K562 (cell line): Measurements from ENCODE around the gene ADAM19. TPM values are rescaled to one million over a fixed set of nuclear protein-coding genes. Genes with fewer than 3 reads are reported as not detected.

Experiments
- ATAC-seq: fragments of 200-7000 bp; cut with Tn5 transposase; 3 replicates; pipeline ENCODE4 v1.9.1; 2020; ENCODE audit warnings: moderate library complexity
- BruUV-seq: library from RNA; stranded (reverse); fragments of 400-500 nt; replicated peaks from 2 replicates; lab custom pipeline; 2021; lab: Mats Ljungman, UMichigan
- CTCF ChIA-PET: fragments of 300-600 bp; formaldehyde crosslinking; extraction: SDS; loops from one replicate; lab custom pipeline; 2021; ENCODE audit warnings: low intra/inter-chr PET ratio; lab: Yijun Ruan, JAX
- POLR2A ChIA-PET: fragments of 300-600, 350-650 bp; sonication (Branson Sonifier 250); formaldehyde crosslinking; extraction: SDS; loops from one replicate; lab custom pipeline; 2021; ENCODE audit warnings: antibody characterized with exemption, inconsistent platforms; lab: Yijun Ruan, JAX
- DNase-seq, 4 experiments: peaks; one replicate each; pipeline versions ENCODE4 v3.0.0 to v3.0.0-alpha.2; 2011 to 2018; ENCODE audit warnings: low spot score in 3 of 4, mixed read lengths in 3 of 4; ENCODE audit errors: extremely low read depth in 1 of 4
- FAIRE-seq: peaks from 2 replicates; lab custom pipeline; 2011; peaks lifted over from hg19 to GRCh38; lab: Jason Lieb, UNC
- H2AFZ ChIP-seq: 2 replicates; pipeline ENCODE4 v1.6.0; 2011; ENCODE audit warnings: low read depth, low read length, control low read depth, inconsistent platforms
- H3K27ac ChIP-seq: fragments of 200-600 bp; 3 replicates; pipeline ENCODE4 v1.8.0; 2011; ENCODE audit warnings: low read depth, mild to moderate bottlenecking, control low read depth, inconsistent platforms, low read length, moderate library complexity, mixed read lengths; ENCODE audit errors: extremely low read depth
- H3K27me3 ChIP-seq, 2 experiments: fragments of 300-600 bp in 1 of 2; 2 replicates in 1 of 2; 3 replicates in 1 of 2; pipeline versions ENCODE4 v1.6.0 to v1.8.0; 2011; ENCODE audit warnings: inconsistent platforms in 2 of 2, low read length in 2 of 2, mild to moderate bottlenecking in 1 of 2, mixed read lengths in 1 of 2, moderate library complexity in 1 of 2; ENCODE audit not compliant: control insufficient read depth in 2 of 2, insufficient read depth in 2 of 2
- H3K36me3 ChIP-seq: fragments of 300-600 bp; 3 replicates; pipeline ENCODE4 v1.8.0; 2011; ENCODE audit warnings: mild to moderate bottlenecking, low read length, inconsistent platforms; ENCODE audit not compliant: control insufficient read depth, insufficient read depth
- H3K4me1 ChIP-seq, 2 experiments: fragments of 200-600 bp in 1 of 2; replicated peaks in 1 of 2; 2 replicates in 1 of 2; 3 replicates in 1 of 2; pipeline versions ENCODE4 v1.5.1 to v1.8.0; 2011; ENCODE audit warnings: inconsistent platforms in 2 of 2, low read length in 2 of 2, mild to moderate bottlenecking in 1 of 2, mixed read lengths in 1 of 2, moderate library complexity in 1 of 2; ENCODE audit not compliant: control insufficient read depth in 2 of 2, insufficient read depth in 2 of 2
- H3K4me2 ChIP-seq: 2 replicates; pipeline ENCODE4 v1.6.1; 2011; ENCODE audit warnings: low read length, control low read depth, inconsistent platforms, mixed read lengths; ENCODE audit not compliant: insufficient read depth
- H3K4me3 ChIP-seq: fragments of 200-600 bp; sonication (generic), shearing (Covaris generic); 2 replicates; pipeline ENCODE4 v1.5.1; 2016; ENCODE audit warnings: control low read depth, inconsistent platforms
- H3K79me2 ChIP-seq: fragments of 200-600 bp; 3 replicates; pipeline ENCODE4 v1.8.0; 2011; ENCODE audit warnings: low read length, inconsistent platforms; ENCODE audit not compliant: control insufficient read depth, insufficient read depth
- H3K9ac ChIP-seq, 2 experiments: 2 replicates each; pipeline versions ENCODE4 v1.6.0 to v1.6.1; 2011; ENCODE audit warnings: low read depth in 2 of 2, low read length in 2 of 2, control low read depth in 1 of 2, inconsistent platforms in 1 of 2, mild to moderate bottlenecking in 1 of 2, mixed read lengths in 1 of 2; ENCODE audit not compliant: insufficient read depth in 1 of 2
- H3K9me1 ChIP-seq: one replicate; pipeline ENCODE4 v1.6.0; 2011; ENCODE audit warnings: inconsistent platforms, mild to moderate bottlenecking, low read length, moderate library complexity; ENCODE audit not compliant: control insufficient read depth, insufficient read depth
- H3K9me3 ChIP-seq: replicated peaks from 2 replicates; pipeline ENCODE4 v1.5.1; 2011; ENCODE audit warnings: low read depth, low read length, inconsistent platforms; ENCODE audit not compliant: control insufficient read depth, insufficient read depth
- H4K20me1 ChIP-seq: replicated peaks from 2 replicates; pipeline ENCODE4 v1.6.1; 2011; ENCODE audit warnings: low read length, inconsistent platforms, mixed read lengths; ENCODE audit not compliant: control insufficient read depth, insufficient read depth
- DMBX1 ChIP-seq: fragments of 250-450 bp; sonication (Bioruptor Pico); IDR thresholded peaks from 2 replicates; pipeline ENCODE4 v1.8.0; 2022; ENCODE audit warnings: inconsistent platforms, mild to moderate bottlenecking, moderate library complexity, borderline replicate concordance
- E2F5 ChIP-seq: sonication (generic); formaldehyde crosslinking; IDR thresholded peaks from 2 replicates; pipeline ENCODE4 v1.8.0; 2022; ENCODE audit warnings: mild to moderate bottlenecking, missing genetic modification reagents
- GABPB1 ChIP-seq: sonication (generic); formaldehyde crosslinking; IDR thresholded peaks from 2 replicates; pipeline ENCODE4 v1.8.0; 2022; ENCODE audit warnings: mild to moderate bottlenecking, missing genetic modification reagents
- MTA3 ChIP-seq: fragments of 450-650 bp; formaldehyde crosslinking; IDR thresholded peaks from 2 replicates; pipeline ENCODE4 v1.6.1; 2017; ENCODE audit warnings: mild to moderate bottlenecking, borderline replicate concordance
- NCOA2 ChIP-seq, 2 experiments: fragments of 450-650 bp; IDR thresholded peaks; 2 replicates each; pipeline ENCODE4 v1.6.1; 2018; ENCODE audit warnings: mild to moderate bottlenecking in 2 of 2, moderate library complexity in 1 of 2; ENCODE audit not compliant: partially characterized antibody in 2 of 2
- NRF1 ChIP-seq, 2 experiments: fragments of 450-650 bp; IDR thresholded peaks in 1 of 2; conservative IDR thresholded peaks in 1 of 2; 2 replicates each; pipeline ENCODE4 v1.6.1; 2014; ENCODE audit warnings: mild to moderate bottlenecking in 2 of 2
- PML ChIP-seq: IDR thresholded peaks from 2 replicates; pipeline ENCODE4 v1.6.1; 2012; ENCODE audit warnings: low read length, inconsistent platforms
- PURB ChIP-seq: sonication (generic); formaldehyde crosslinking; IDR thresholded peaks from 2 replicates; pipeline ENCODE4 v1.9.0; 2021; ENCODE audit warnings: low read depth, mild to moderate bottlenecking, missing genetic modification reagents
- TSC22D4 ChIP-seq: fragments of 450-650 bp; IDR thresholded peaks from 2 replicates; pipeline ENCODE4 v1.6.1; 2016; ENCODE audit warnings: missing genetic modification characterization, missing biosample characterization, control low read depth
- ZNF12 ChIP-seq: sonication (generic); formaldehyde crosslinking; IDR thresholded peaks from 2 replicates; pipeline ENCODE4 v1.4.0; 2020; ENCODE audit warnings: mild to moderate bottlenecking, missing genetic modification reagents
- WGBS: fragments of 100-300 bp; shearing (Covaris generic); methylation state at CpG from one replicate; pipeline ENCODE4 v1.1.6; 2016; ENCODE audit warnings: low coverage, mixed read lengths; ENCODE audit not compliant: insufficient coverage; ENCODE audit errors: missing lambda C conversion rate; 5-methylcytosine and 5-hydroxymethylcytosine counted together
- in situ Hi-C: fragments of 300-500 bp; cut with MboI; formaldehyde crosslinking; loops from 4 replicates; pipeline ENCODE4 v1.15.0; 2018; ENCODE audit warnings: inconsistent platforms, mixed read lengths
- intact Hi-C: fragments of 100-400 bp; cut with micrococcal nuclease; formaldehyde crosslinking; loops from 2 replicates; pipeline ENCODE4 v1.14.2; 2022
- polyA plus RNA-seq, 8 experiments: library from polyadenylated mRNA; depleted of rRNA in 4 of 8; stranded (reverse) in 5 of 8; unstranded in 3 of 8; fragments of >200 nt; fragmentation: Nextera tagmentation in 2 of 8; fragmentation: Illumina TruSeq in 1 of 8; extraction: Ambion mirVana in 2 of 8; extraction: Trizol in 1 of 8; gene quantifications; 2 replicates each; pipeline versions ENCODE4 v1.2.1 to v1.2.3, GENCODE V29; 2011 to 2014; ENCODE audit warnings: inconsistent platforms in 1 of 8, missing spikeins in 1 of 8
- total RNA-seq, 7 experiments: library from RNA; depleted of rRNA in 6 of 7; stranded (reverse); fragments of >200 nt in 6 of 7; fragmentation: Illumina TruSeq in 2 of 7; extraction: Trizol in 2 of 7; gene quantifications; 2 replicates each; pipeline versions ENCODE4 v1.2.1 to v1.2.3, GENCODE V29; 2011 to 2021; ENCODE audit warnings: low replicate concordance in 1 of 7
- TF ChIP-seq, protein P1 (sequence below): fragments of 250-450 bp; sonication (Bioruptor Pico); IDR thresholded peaks from 2 replicates; pipeline ENCODE4 v1.8.0; 2022; ENCODE audit warnings: moderate library complexity, mild to moderate bottlenecking, inconsistent platforms

The ADAM19 gene
- total and polyA plus RNA-seq, 9 of the 15 experiments (the other 6 are each of a cell fraction or from before 2014, with no cell fraction given) = 0.11 to 1.1 (median 0.43) TPM

DNA sequence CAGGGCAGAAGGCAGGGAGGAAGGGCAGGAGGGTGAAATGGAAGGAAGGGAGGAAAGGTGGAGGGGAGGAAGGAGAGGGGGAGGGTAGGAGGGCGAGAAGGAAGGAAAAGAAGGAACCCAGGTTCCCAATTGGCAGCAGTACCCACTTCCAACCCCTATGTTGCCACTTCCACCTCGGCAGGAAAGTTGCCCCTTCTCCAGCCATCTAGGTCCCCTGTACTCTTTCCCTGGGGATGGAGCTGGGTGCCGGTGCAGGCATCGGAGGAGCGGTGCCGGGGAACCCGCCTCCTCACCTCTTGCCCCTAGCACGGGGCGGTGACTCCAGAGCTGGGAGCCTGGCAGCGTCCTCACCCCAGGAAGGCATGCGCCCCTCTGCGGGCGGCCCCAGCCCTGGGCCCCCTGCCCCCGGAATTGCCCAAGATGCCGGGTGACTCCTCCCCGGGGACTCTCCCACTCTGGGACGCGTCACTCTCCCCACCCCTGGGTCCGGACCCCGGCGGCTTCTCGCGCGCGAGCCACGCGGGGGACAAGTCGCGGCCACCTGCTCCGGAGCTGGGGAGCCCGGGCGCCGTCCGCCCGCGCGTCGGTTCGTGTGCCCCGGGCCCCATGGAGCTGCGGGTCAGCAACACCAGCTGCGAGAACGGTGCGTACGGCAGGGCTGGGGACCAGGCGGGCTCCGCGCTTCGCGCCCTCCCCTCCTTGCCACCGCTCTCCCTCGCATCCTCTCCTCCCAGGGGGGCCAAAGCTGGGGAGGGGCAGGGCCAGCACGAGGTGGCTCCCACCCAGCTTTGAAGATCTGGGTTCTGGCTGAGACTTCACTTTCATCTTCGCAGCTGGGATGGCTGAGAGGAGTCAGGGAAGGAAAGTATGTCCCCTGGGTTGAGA lies 115.6 kb downstream of the ADAM19 start, which contains the start of gene NIPAL4:
Gene NIPAL4 (plus strand): TSS at position 499 of the 885 bp plus-strand sequence. CDS start 108 bp downstream, at position 607.
- Histone ChIP-seq H3K9me1 (no peaks in the 10 kb centered on the region), H3K9me3 (no peaks in the 10 kb centered on the region), H4K20me1 (no peaks in the 10 kb centered on the region; the same call in 1 of the 2 replicates), H3K27ac (no peak within 1 kb of the TSS), H3K4me3 (no peak within 1 kb of the TSS), H3K79me2 (no peaks in the 10 kb centered on the region), H3K36me3 (no peaks in the 10 kb centered on the region), H2AFZ (no peak within 1 kb of the TSS), H3K4me1 (peaks cover 5 to 7% of the 10 kb centered on the region in 2 experiments; a peak in 3 of 5 replicates), H3K27me3 (peaks cover 26 to 42% of the 10 kb centered on the region in 2 experiments), H3K4me2 (no peak within 1 kb of the TSS), H3K9ac (no peak within 1 kb of the TSS)
- TF ChIP-seq DMBX1 (CRISPR knock-in tag) (no peak), GABPB1 (CRISPR knock-in tag) (no peak), TSC22D4 (tag) (no peak), NRF1 (conservative IDR thresholded peaks at IDR 0.05 in 1 of 2, IDR thresholded peaks at IDR 0.05 in 1 of 2) (no peak), PML (no peak), NCOA2 (IDR thresholded peaks at IDR 0.05; ENCODE audit: partially characterized antibody in 2 of 2) (no peak), MTA3 (no peak), E2F5 (CRISPR knock-in tag) (no peak), ZNF12 (CRISPR knock-in tag) (no peak), PURB (CRISPR knock-in tag) (no peak)
- TF ChIP-seq, protein P1, sequence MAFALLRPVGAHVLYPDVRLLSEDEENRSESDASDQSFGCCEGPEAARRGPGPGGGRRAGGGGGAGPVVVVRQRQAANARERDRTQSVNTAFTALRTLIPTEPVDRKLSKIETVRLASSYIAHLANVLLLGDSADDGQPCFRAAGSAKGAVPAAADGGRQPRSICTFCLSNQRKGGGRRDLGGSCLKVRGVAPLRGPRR (CRISPR knock-in tag) = no peak
- 4% methylated on average over 27 of the region's 54 CpGs for WGBS
- POLR2A ChIA-PET = interaction anchor here (0.6 kb wide), 1 partner anchor 334 kb away, joined by 4 read pairs; no protein-coding TSS in a partner anchor
- no peak for DNase-seq
- in situ Hi-C loops = no loop called here
- intact Hi-C loops = no loop called here
- CTCF ChIA-PET = no interaction called here
- no peak for FAIRE-seq
- no peak for ATAC-seq
- BruUV-seq = no TSS peak
